GM04503 (cell line): ENCODE results near the gene CREB3.

ENCODE experiments used
- DNase-seq: peaks from one replicate; pipeline ENCODE4 v3.0.0-alpha.2; 2012; ENCODE audit warnings: low read depth

Gene CREB3

DNA sequence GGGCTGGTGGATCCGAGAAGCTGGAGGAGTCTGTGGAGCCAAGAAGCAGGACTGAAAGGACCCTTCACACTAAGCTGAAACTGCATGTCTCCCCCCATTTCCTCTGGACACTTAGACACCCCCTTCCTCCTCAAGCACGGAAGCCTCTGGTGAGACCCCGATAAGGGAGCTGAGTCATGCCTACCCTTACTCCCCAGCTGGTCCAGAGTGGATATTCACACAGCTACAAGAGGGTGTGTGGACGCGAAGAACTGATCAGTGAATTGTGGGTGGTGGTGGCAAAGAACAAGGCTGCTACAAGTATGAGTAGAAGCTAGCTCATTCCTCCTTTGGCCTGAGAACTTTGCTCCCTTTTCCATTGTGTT is 4.8 kb upstream of the CREB3 start:
- DNase-seq: no peak

DNA sequence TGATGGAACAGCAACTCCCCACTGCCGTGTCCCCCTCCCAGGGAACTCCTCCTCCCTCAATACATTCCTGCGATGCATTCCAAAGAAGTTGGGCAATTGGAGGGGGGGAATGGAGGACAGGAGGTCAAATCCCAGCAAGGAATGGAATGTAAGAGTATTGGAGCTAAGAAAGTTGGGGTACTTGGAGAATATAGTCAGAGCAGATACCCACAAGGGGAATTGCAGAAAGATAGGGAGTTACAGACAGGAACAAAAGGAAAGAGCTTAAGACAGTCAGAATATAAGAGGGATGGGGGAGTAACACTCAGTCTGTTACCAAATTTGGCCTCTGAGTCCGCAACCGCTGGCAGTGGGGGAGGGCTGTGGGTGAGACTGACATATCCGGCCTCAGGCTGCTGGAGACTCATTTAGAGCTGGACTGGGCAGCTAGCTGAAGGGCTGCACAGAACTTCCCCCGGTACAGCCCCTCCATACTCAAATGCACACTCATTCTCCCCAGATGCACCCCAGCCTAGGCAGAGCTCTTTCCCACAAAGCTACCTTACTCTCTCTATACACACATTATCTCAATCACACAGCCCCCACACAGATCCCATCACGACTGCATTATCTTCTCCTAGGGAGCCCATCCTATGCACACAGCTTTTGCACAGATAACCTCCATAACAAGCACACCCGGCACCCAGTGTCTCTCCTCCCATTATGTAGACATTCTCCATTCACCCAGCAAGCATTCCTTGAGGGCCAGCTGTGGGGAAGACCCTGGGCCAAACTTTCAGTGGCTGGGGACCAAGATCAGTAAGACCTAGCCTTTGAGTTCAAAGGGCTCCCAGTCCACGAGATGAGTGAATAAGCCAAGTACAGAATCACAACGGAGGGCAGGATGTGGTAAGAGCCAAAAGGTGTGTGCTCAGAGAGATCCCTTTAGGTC is 4.2 kb upstream of the CREB3 start:
- DNase-seq: peak; percentile 90

DNA sequence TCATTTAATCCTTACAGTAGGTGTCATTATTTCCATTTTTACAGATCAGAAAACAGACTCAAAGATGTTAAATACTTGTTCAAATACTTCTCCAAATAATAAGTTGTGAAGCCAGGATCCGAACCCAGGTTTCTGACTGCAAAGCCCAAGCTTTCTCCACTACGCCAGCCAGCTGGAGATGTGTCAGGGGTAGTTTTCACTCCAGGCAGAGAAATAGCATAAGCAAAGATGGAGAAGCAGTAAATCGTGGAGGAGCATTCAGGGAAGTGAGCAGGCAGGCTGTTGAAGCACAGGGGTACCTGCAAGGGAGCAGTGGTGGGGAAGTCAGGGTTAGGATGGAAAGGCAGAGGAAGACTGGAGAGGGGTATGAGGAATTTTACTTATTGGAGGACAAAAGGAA is 3.4 kb upstream of the CREB3 start:
- no peak for DNase-seq

DNA sequence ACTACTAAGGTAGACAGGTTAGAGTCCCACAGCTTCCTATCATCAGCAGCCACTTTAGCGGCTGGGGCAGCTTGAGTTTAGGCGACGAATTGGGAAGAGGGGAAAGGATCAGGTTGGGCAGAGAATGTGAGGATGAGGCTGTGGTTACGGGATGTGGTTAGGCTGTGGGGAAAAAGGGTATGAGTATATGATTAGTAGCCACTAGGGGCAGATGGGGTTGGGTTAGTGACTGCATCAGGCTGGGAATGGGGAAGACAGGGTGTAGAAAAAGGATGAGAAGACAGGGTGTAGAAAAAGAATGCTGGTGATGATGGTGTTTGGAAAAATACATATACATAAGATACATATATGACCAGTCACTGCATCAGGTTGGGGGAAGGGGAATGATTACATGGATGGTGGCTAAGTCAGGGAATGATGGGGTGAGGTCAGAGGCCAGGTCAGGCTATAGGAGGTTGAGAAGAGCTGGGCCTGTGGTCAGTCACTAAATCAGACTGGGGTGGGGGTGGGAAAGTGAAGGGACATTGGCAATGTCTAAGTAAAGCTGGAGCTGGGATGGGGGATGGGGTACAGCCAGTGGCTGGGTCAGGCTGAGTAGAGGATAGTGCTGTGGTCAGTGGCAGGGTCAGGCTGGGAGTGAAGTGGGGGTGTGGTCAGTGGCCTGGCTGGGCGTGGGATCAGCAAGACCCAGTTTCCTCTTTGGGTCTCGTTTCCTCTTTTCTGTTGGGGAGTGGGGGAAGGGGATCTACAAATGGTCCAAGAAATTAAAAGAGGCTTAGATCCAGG is 2.6 kb upstream of the CREB3 start:
- peak; percentile 76 for DNase-seq

DNA sequence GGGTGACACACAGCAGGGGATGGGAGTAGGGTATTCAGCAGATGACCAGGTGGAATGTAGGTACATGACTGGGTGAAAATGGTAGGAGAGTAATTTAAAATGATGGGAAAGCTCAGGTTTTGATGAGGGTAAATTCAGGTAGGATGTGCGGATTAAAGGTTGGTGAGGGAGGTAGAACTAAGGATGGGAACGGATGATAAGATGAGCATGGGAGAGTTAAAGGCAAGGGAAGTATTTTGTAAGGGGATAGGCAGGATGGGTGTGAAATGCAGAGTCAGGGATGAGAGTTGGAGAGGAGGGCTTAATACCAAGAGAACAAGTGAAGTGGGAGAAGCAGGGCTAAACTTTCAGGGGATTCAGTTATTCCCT is 2.0 kb upstream of the CREB3 start:
- DNase-seq: no peak

DNA sequence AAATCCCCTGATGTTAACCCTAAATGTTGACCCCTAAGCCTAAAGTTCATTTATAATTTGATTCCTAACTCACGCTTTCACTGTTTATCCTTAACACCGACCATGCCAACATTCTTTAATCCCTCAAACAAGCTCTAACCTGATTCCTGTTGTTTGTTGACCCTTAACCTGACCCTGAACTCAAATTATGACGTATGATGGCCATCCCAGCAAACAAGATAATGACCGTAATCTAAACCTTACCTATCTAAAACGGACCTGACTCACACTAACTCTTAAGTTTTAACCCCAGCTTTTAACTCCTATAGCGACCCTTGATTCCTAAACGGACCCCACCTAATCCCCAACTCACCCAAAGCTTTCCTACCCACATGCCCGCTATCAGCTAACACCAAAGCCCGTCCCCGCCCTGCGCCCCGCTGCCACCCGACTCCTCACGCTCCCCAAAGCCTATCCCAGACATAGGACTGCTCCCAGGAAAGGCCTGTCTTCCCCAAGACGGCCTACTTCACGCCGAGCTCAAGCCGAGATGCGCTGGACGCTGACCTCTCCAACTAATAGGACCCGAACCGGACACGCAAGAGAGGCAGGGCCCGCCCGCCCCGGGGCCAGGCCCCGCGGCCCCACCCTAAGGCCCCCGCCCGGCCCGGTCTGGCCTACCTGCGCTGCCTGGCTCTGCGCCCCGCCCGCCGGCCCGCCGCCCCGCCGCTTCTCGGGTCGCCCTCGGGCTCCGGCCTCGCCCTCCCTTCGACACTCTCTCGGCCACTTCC is 866 bp upstream of the CREB3 start:
- no peak for DNase-seq

DNA sequence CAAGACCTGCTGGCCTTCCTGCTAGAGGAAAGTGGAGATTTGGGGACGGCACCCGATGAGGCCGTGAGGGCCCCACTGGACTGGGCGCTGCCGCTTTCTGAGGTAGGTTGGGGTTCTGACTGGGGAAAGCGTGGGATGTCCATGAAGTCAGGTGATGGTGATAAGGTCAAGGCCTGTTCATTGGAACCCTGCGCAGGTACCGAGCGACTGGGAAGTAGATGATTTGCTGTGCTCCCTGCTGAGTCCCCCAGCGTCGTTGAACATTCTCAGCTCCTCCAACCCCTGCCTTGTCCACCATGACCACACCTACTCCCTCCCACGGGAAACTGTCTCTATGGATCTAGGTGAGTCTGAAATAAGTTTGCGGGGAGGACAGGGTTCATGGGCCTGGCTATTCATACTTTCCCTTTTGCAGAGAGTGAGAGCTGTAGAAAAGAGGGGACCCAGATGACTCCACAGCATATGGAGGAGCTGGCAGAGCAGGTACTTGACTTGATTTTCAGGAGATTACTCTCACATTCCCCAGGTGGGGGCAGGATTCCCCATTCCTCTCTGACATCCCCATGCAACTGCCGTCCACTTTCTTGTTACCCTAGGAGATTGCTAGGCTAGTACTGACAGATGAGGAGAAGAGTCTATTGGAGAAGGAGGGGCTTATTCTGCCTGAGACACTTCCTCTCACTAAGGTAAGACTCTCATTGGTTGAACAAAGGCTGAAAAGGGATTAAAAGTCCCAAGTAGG is 505 bp downstream of the CREB3 start:
- DNase-seq: no peak

DNA sequence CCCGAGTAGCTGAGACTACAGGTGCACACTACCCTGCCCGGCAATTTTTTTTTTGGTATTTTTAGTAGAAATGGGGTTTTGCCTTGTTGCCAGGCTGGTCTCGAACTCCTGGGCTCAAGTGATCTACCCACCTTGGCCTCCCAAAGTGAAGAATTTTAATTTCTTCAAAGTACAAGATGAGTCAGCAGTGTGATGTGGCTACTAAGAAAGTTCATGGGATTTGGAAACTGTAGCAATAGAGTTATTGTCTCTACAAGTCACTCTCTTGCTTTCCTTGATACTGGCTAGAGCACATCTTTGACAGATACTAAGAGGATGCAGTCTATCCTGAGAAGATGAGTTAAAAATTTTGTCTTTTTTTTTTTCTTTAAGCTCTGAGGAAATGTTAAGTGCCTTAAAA is 1.6 kb downstream of the CREB3 start:
- DNase-seq: no peak

DNA sequence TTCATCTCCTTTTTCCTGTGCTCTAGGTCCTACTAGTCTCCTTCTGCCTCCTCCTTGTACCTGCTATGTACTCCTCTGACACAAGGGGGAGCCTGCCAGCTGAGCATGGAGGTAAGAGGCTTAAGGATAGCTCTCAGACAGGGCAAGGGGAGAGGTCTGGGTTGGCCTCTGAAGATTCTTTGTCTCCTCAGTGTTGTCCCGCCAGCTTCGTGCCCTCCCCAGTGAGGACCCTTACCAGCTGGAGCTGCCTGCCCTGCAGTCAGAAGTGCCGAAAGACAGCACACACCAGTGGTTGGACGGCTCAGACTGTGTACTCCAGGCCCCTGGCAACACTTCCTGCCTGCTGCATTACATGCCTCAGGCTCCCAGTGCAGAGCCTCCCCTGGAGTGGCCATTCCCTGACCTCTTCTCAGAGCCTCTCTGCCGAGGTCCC is 3.8 kb downstream of the CREB3 start:
- DNase-seq: no peak

DNA sequence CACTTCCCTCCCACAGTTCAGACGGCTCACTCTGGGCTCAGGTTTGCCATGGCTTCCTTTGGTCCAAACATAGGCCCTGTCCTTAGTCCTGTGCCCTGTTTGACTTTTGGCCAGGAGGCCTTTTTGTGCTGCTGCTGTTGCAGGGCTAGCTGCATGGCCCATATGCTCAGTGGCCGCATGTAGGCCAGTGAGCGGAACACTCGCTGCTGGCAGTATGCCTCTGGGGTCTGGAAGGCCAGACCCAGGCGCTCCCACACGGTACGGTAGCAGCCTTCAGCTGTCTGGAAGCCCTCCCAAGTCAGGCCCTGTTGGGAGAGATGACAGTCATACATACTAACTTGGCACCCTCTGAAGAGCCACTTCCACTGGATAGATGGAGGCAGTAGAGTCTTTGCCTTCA is 4.7 kb downstream of the CREB3 start:
- DNase-seq: no peak

DNA sequence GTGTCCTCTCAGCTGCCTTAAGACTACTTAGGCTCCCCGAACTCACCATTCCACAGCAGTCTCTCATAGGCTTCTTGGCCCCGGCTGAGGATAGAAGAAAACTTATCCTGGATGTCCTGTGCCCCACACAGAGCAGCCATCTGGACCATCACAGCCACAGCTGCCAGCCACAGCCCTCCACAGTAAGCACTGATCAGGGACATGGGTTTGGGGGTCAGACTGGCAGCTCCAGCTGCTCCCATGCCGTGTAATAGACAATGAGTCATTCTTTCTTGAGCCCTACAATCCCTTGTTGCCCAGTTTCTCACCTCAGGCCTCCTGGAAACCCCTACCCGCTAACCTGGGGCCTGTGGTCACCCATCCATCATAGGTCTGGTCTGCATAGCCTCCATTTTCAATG is 5.7 kb downstream of the CREB3 start:
- no peak for DNase-seq

DNA sequence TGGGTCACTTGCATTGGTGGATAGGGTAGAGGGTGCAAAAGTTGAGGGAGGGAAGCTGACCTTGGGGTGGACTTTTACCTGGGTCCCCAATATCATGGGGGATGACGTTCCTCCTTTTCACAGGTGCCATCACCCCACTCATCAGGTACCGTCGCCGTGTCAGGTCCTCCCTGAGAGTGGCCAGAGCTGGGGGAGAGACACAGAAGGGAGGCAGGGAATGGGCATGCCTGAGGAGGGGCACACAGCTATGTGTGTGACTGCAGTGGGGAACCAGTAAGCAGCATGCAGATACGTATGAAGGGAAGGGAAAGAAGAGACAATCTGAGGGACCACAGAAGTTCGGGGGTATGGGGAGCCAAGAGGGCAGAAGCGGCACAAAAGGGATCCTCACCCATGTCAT is 6.5 kb downstream of the CREB3 start:
- no peak for DNase-seq

DNA sequence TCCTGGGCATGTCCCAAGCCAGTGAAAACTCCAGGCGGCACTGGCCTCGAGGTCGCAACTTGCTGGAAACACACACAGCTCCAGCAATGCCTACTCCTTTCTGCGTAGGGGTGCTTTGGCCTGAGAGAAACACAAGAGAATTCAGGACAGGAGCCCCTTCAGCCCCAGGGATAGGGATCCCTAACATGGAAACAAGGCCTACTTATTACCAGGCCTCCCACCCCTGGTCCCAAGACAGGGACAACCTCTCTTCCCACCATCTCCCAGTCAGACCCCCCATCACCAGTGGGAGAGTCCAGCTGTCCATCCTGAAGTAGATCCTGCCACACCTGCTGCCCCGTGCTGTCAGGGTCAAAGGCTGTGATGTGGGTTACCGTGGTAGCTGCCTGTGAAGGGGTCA is 7.8 kb downstream of the CREB3 start:
- DNase-seq: no peak

DNA sequence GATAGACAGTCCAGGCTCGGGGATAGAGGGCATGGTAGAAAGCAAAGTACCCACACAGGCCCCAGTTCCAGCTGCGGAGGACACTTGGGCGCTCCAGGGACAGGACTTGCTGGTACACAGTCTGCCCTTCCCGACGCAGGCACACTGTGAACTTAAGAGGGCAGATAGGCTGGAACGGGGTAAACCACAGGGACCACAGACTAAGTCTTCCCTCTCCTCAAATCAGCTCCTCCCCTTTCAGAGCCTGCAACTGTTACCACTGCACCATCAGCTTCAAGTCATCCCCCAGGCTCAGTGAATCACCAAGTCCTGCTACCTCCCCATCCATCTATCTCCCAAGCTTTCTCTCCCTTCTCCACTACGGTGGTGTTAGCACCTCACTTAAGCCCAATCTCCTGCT is 9.3 kb downstream of the CREB3 start:
- DNase-seq: no peak

DNA sequence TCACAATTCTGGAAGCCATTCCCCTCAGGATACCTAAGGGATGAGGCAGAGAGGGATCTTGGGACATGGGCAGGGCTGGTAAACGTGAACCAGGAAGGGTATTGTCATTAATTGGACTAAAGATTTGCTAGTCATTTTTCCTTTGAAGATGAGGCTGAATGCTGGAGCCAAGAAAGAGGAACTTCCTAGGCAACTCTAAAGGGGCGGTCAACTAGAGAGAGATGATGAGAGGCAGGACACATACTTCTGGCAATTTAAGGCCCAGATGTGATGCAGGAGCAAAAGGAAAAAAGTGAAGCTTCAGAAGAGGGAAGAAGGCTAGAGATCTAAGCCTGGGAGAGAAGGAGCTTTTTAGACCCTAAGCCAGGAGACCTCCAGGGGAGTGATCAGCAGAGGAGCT is 11.0 kb downstream of the CREB3 start:
- DNase-seq: no peak

DNA sequence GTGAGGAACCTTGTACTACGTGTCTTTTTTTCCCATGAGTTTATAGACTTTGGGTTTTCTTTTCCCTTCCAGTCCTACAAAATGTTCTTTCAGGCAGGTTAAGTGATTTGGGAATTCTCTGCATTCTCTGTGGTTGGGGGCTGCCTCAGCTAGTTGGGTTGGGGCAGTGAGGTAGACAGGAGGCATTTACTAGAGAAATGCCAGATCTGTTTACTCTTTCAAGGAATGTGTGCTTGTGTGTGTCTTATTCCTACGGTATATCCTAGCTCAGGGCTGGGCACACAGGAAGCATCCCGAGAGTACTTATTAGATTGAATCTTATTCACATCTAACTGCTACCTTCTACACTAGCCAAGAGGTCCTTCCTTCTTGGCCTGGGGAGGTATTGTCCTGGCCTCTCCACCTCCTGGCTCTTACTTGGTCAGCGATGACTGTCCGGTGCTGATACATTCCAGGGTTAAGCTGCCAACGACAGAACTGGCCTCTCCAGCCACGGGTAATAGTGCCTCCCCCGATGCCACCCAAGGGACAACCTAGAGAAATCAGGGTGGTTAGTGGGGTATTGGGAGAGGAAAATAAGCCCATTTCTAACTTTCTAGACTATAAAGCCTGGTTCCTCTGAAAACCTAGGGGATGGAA is 11.5 kb downstream of the CREB3 start:
- DNase-seq: no peak

DNA sequence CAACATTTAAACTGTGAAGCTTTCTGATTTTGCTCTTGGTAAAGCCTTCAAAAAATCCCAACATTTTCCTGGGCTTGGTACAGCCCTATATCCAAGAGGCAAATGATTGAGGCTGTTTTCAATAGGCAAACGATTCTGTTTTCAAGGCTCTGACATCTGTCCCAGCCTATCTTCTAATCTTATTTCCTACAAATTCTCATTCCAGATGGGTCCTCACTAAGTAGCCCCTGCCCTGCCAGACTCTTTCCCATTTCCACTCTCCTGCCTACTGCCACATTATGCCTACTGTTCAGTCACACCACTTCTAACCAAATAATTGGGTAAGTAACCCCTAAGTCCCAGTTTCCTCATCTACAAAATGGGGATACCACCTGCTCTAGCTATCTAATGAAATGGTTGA is 13.1 kb downstream of the CREB3 start:
- DNase-seq: no peak

DNA sequence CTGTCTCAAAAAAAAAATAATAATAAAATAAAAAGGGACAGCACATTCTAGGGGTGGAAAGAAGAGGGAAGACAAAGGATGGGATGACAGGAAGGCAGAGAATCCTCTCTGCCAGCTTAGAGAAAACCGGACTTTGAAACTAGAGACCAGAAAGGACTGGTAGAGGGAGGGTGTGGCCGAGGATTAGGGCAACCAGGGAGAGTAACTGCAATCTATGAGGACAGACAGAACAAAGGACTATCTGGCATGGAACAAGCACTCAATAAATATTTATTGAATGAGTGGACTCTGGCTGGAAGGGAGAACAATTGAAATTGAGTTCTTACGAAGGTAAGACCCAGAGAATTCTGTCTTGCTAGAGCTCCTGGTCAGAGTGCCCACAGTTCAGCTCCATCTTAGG is 14.1 kb downstream of the CREB3 start:
- no peak for DNase-seq

DNA sequence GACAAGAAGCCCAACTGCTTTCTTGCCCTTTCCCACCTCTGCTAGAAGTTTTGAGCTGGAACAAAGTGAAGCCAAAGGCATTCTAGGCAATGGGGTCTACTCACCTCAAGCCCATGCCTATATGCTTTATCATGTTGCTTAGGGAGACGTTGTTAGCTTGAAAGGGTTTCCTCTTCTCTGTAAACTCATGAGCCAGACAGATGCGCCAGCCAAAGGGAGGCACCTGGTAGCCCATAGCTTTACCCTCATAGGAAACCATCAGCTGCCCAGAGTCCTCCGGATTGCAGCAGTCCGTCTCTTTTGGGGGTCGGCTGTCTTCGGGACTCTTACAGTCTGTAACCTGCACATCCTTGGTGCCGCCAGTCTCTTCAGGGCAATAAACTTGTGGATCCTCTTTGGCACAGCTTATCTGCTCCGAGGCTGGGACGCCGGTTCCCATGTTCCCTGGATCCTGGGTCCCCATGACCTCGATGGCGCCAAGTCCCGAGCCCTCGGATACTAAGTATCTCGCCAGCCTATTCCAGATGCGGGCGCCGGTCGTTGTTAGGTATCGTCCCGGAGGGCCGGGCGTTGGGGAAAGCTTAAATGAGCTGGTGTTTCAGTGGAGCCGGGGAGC is 15.9 kb downstream of the CREB3 start:
- DNase-seq: no peak

DNA sequence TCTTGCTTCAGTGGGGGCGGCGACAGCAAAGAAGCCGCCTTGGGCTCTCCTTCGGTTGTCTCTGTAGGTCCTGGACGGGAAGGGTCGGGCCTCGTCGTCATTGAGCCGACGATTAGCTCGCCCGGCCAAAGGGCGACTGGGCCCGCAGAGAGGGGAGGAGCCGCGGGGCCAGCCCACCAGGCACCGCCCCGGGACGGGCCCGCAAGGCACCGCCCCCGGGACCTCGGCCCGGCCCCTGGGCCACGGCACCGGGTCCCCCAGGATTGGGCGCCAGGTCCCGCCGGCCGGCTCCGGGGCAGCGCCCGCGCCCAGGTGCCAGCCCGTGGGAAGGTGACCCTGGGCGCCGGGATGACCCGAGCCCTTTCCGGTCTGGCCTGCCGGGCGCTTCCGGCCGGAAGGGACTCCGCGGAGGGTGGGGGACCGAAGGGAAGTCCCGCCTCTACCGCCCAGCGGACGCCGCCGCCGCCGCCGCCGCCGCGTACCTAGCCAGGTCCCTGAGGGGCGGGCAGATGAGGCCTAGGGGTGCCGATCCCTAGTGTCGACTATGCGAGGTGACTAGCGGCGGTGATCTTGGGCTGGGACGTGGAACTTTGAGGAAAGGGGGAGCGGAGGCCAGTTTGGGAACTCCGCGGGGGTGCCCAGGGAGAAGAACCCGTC is 16.5 kb downstream of the CREB3 start, which contains the start of the genes GBA2 and RGP1:
TSS of gene GBA2 (minus strand) at position 371 of the 657 bp plus-strand sequence. CDS start 524 bp downstream, outside the sequence.
TSS of gene RGP1 (plus strand) at position 430 of the 657 bp plus-strand sequence. CDS start 469 bp downstream, outside the sequence.
- no peak for DNase-seq
